GM12873 (cell line): ENCODE data around the gene UVSSA.

Experiments used
- CTCF ChIP-seq: IDR thresholded peaks from 2 replicates; pipeline ENCODE4 v1.5.1; 2012; ENCODE audit warnings: low read depth, mild to moderate bottlenecking, moderate library complexity, low read length, control low read depth; ENCODE audit not compliant: insufficient read depth; ENCODE audit errors: missing control alignments

The UVSSA gene

GRCh38 chr4:1376841-1377605 lies 30.0 kb downstream of the UVSSA start:
- no peak for TF ChIP-seq CTCF

- no peak for TF ChIP-seq CTCF
These were observed 30.7 kb downstream of the UVSSA start for GRCh38 chr4:1377606-1378261.

GRCh38 chr4:1378559-1379231 lies 31.7 kb downstream of the UVSSA start:
- TF ChIP-seq CTCF, result no peak

- TF ChIP-seq CTCF, result no peak
These were observed 32.4 kb downstream of the UVSSA start for GRCh38 chr4:1379351-1379781.

GRCh38 chr4:1379801-1380331 lies 32.9 kb downstream of the UVSSA start:
- no peak for TF ChIP-seq CTCF

- no peak for TF ChIP-seq CTCF
These were observed 33.6 kb downstream of the UVSSA start for GRCh38 chr4:1380368-1381151.
